ENCODE data around the gene ZNF143.

The ZNF143 gene

GRCh38 chr11:9462172-9462799, 1.5 kb downstream of the ZNF143 start:
- no peak for TF ChIP-seq SIN3A (IDR thresholded peaks at IDR 0.05; ENCODE audit: borderline replicate concordance, insufficient read depth, low read length)
- TF ChIP-seq REST (IDR thresholded peaks at IDR 0.05; ENCODE audit: insufficient read depth in 1 of 2, low read depth in 2 of 2, low read length in 2 of 2), result no peak
- TF ChIP-seq FOXP2 (optimal IDR thresholded peaks at IDR 0.05; ENCODE audit: borderline replicate concordance, extremely low read depth, extremely low read length, insufficient read depth), result no peak
- no peak for TF ChIP-seq TAF1 (IDR thresholded peaks at IDR 0.05; ENCODE audit: borderline replicate concordance, insufficient read depth, low read length)
- TF ChIP-seq POLR2AphosphoS5 (IDR thresholded peaks at IDR 0.05; ENCODE audit: low read depth, low read length), result no peak

- TF ChIP-seq POLR2AphosphoS5 (IDR thresholded peaks at IDR 0.05; ENCODE audit: low read depth, low read length), result no peak
- TF ChIP-seq SIN3A (IDR thresholded peaks at IDR 0.05; ENCODE audit: borderline replicate concordance, insufficient read depth, low read length), result no peak
- no peak for TF ChIP-seq FOXP2 (optimal IDR thresholded peaks at IDR 0.05; ENCODE audit: borderline replicate concordance, extremely low read depth, extremely low read length, insufficient read depth)
- no peak for TF ChIP-seq REST (IDR thresholded peaks at IDR 0.05; ENCODE audit: insufficient read depth in 1 of 2, low read depth in 2 of 2, low read length in 2 of 2)
- no peak for TF ChIP-seq TAF1 (IDR thresholded peaks at IDR 0.05; ENCODE audit: borderline replicate concordance, insufficient read depth, low read length)
Observed at GRCh38 chr11:9462806-9463537, 2.2 kb downstream of the ZNF143 start.

DNA sequence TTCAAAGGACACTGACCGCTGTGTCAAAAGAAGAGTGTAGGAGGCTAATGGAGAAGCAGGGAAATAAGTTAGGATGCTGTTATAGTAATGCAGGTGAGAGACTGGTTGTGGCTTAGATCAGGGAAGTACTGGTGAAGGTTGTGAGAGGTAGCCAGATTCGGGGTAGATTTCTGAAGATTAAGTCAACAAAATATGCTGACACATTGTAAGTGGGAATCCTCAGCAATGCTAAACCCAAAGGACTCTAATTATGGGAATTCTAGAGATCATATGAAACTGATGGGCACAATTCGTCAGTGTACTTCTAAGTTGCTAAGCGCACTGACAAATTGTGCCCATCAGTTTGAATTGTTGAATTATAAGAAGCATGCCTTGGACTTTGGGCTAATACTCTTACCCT, 10.0 kb downstream of the ZNF143 start:
- no peak for TF ChIP-seq REST (IDR thresholded peaks at IDR 0.05; ENCODE audit: insufficient read depth in 1 of 2, low read depth in 2 of 2, low read length in 2 of 2)
- no peak for TF ChIP-seq FOXP2 (optimal IDR thresholded peaks at IDR 0.05; ENCODE audit: borderline replicate concordance, extremely low read depth, extremely low read length, insufficient read depth)
- TF ChIP-seq TAF1 (IDR thresholded peaks at IDR 0.05; ENCODE audit: borderline replicate concordance, insufficient read depth, low read length), result no peak
- TF ChIP-seq SIN3A (IDR thresholded peaks at IDR 0.05; ENCODE audit: borderline replicate concordance, insufficient read depth, low read length), result no peak
- no peak for TF ChIP-seq POLR2AphosphoS5 (IDR thresholded peaks at IDR 0.05; ENCODE audit: low read depth, low read length)

GRCh38 chr11:9473408-9473807, 12.6 kb downstream of the ZNF143 start:
- TF ChIP-seq SIN3A (IDR thresholded peaks at IDR 0.05; ENCODE audit: borderline replicate concordance, insufficient read depth, low read length) (no peak), TAF1 (IDR thresholded peaks at IDR 0.05; ENCODE audit: borderline replicate concordance, insufficient read depth, low read length) (no peak), POLR2AphosphoS5 (IDR thresholded peaks at IDR 0.05; ENCODE audit: low read depth, low read length) (no peak), FOXP2 (optimal IDR thresholded peaks at IDR 0.05; ENCODE audit: borderline replicate concordance, extremely low read depth, extremely low read length, insufficient read depth) (no peak), REST (IDR thresholded peaks at IDR 0.05; ENCODE audit: insufficient read depth in 1 of 2, low read depth in 2 of 2, low read length in 2 of 2) (no peak)

Measured in PFSK-1 (cell line).